ENCODE measurements around the gene PSMD5. TPM values are rescaled to one million over a fixed set of nuclear protein-coding genes. Genes with fewer than 3 reads are reported as not detected.
A peak's percentile ranks its signal among the peaks of the same experiment; 100 is the strongest.

Gene PSMD5
- polyA plus RNA-seq, 1 of the 3 experiments (the other 2 are of a cell fraction): 13.7 TPM

GRCh38 chr9:120877276-120878034 is 34.7 kb upstream of the PSMD5 start (continued):
- TF ChIP-seq, protein P1, sequence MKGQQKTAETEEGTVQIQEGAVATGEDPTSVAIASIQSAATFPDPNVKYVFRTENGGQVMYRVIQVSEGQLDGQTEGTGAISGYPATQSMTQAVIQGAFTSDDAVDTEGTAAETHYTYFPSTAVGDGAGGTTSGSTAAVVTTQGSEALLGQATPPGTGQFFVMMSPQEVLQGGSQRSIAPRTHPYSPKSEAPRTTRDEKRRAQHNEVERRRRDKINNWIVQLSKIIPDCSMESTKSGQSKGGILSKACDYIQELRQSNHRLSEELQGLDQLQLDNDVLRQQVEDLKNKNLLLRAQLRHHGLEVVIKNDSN (IDR thresholded peaks at IDR 0.05; ENCODE audit: borderline replicate concordance, low read depth): no peak
- TF ChIP-seq NFIC (IDR thresholded peaks at IDR 0.05; ENCODE audit: borderline replicate concordance) (no peak), IRF3 (IDR thresholded peaks at IDR 0.05; ENCODE audit: low read depth, low read length) (no peak), MXI1 (IDR thresholded peaks at IDR 0.05; ENCODE audit: low read depth, low read length) (peak; percentile 17; the same call in 1 of the 2 replicates), REST (IDR thresholded peaks at IDR 0.05; ENCODE audit: low read depth, low read length) (no peak), YY1 (IDR thresholded peaks at IDR 0.05; ENCODE audit: low read depth) (0 out of 2 replicates have a peak, but pooled peaks have one; percentile 62), GABPA (IDR thresholded peaks at IDR 0.05; ENCODE audit: low read depth) (no peak), SIN3A (IDR thresholded peaks at IDR 0.05; ENCODE audit: borderline replicate concordance, low read depth, low read length) (no peak), FOSL2 (IDR thresholded peaks at IDR 0.05; ENCODE audit: borderline replicate concordance, low read depth) (no peak), CHD2 (IDR thresholded peaks at IDR 0.05; ENCODE audit: low read length, partially characterized antibody) (no peak), ELF1 (IDR thresholded peaks at IDR 0.05) (no peak), RFX5 (IDR thresholded peaks at IDR 0.05; ENCODE audit: low read length) (no peak), JUND (IDR thresholded peaks at IDR 0.05) (no peak), FOXM1 (IDR thresholded peaks at IDR 0.05; ENCODE audit: low read depth) (no peak), RXRA (IDR thresholded peaks at IDR 0.05; ENCODE audit: borderline replicate concordance, low read depth) (no peak), POLR2AphosphoS5 (IDR thresholded peaks at IDR 0.05; ENCODE audit: low read depth, low read length) (no peak)
- TF ChIP-seq, protein P2, sequence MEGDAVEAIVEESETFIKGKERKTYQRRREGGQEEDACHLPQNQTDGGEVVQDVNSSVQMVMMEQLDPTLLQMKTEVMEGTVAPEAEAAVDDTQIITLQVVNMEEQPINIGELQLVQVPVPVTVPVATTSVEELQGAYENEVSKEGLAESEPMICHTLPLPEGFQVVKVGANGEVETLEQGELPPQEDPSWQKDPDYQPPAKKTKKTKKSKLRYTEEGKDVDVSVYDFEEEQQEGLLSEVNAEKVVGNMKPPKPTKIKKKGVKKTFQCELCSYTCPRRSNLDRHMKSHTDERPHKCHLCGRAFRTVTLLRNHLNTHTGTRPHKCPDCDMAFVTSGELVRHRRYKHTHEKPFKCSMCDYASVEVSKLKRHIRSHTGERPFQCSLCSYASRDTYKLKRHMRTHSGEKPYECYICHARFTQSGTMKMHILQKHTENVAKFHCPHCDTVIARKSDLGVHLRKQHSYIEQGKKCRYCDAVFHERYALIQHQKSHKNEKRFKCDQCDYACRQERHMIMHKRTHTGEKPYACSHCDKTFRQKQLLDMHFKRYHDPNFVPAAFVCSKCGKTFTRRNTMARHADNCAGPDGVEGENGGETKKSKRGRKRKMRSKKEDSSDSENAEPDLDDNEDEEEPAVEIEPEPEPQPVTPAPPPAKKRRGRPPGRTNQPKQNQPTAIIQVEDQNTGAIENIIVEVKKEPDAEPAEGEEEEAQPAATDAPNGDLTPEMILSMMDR (IDR thresholded peaks at IDR 0.05): no peak; the same call in 1 of the 2 replicates

Measured in SK-N-SH (cell line).